IMR-90 (cell line): ENCODE measurements around the gene NTN4. TPM values are rescaled to one million over a fixed set of nuclear protein-coding genes. Genes with fewer than 3 reads are reported as not detected.

ENCODE experiments used
- ATAC-seq: fragments of 200-7000 bp; cut with Tn5 transposase; 2 replicates; pipeline ENCODE4 v1.9.1; 2020; ENCODE audit warnings: low read depth, mild to moderate bottlenecking, moderate library complexity
- BruUV-seq: library from RNA; stranded (reverse); fragments of 400-500 nt; replicated peaks from 2 replicates; lab custom pipeline; 2021; lab: Mats Ljungman, UMichigan
- CTCF ChIA-PET: fragments of 300-600 bp; formaldehyde crosslinking; extraction: SDS; loops from one replicate; lab custom pipeline; 2021; ENCODE audit warnings: antibody characterized with exemption; lab: Yijun Ruan, JAX
- POLR2A ChIA-PET: fragments of 300-600 bp; sonication (Branson Sonifier 250); formaldehyde crosslinking; loops from one replicate; lab custom pipeline; 2022; ENCODE audit warnings: antibody characterized with exemption; ENCODE audit not compliant: unreplicated experiment; lab: Charles Lee
- DNase-seq: peaks from one replicate; pipeline ENCODE4 v3.0.0; 2013
- H2AFZ ChIP-seq: replicated peaks from 2 replicates; pipeline ENCODE3; 2013; ENCODE audit warnings: low read length, mild to moderate bottlenecking; ENCODE audit not compliant: poor library complexity
- H2AK5ac ChIP-seq: 2 replicates; pipeline ENCODE4 v1.6.1; 2013; ENCODE audit warnings: low read depth, low read length, inconsistent platforms
- H2AK9ac ChIP-seq: replicated peaks from 2 replicates; pipeline ENCODE3; 2013; ENCODE audit warnings: mild to moderate bottlenecking, low read depth, low read length, moderate library complexity; ENCODE audit not compliant: poor library complexity
- H2BK120ac ChIP-seq: 2 replicates; pipeline ENCODE4 v1.6.1; 2013; ENCODE audit warnings: low read depth, low read length, inconsistent platforms
- H2BK15ac ChIP-seq: 3 replicates; pipeline ENCODE4 v1.6.1; 2013; ENCODE audit warnings: low read depth, low read length, inconsistent platforms
- H2BK20ac ChIP-seq: 2 replicates; pipeline ENCODE4 v1.6.1; 2013; ENCODE audit warnings: low read depth, mild to moderate bottlenecking, inconsistent platforms, low read length, moderate library complexity
- H2BK5ac ChIP-seq: 2 replicates; pipeline ENCODE4 v1.6.1; 2013; ENCODE audit warnings: mild to moderate bottlenecking, low read depth, low read length, inconsistent platforms; ENCODE audit not compliant: poor library complexity, severe bottlenecking
- H3K14ac ChIP-seq: replicated peaks from 2 replicates; pipeline ENCODE4 v1.6.1; 2013; ENCODE audit warnings: low read depth, low read length, inconsistent platforms
- H3K18ac ChIP-seq: 2 replicates; pipeline ENCODE4 v1.6.1; 2013; ENCODE audit warnings: low read depth, low read length, control low read depth
- H3K23ac ChIP-seq: 2 replicates; pipeline ENCODE4 v1.6.1; 2013; ENCODE audit warnings: low read depth, low read length, inconsistent platforms
- H3K27ac ChIP-seq: 2 replicates; pipeline ENCODE4 v1.5.1; 2013; ENCODE audit warnings: mild to moderate bottlenecking, control low read depth, low read length; ENCODE audit not compliant: insufficient read depth
- H3K27me3 ChIP-seq: 2 replicates; pipeline ENCODE4 v1.6.1; 2013; ENCODE audit warnings: low read length; ENCODE audit not compliant: control insufficient read depth, insufficient read depth
- H3K36me3 ChIP-seq: 2 replicates; pipeline ENCODE4 v1.6.1; 2013; ENCODE audit warnings: low read length, mixed read lengths; ENCODE audit not compliant: control insufficient read depth, insufficient read depth
- H3K4ac ChIP-seq: 2 replicates; pipeline ENCODE4 v1.6.1; 2013; ENCODE audit warnings: low read depth, low read length, inconsistent platforms
- H3K4me1 ChIP-seq: 2 replicates; pipeline ENCODE4 v1.6.1; 2013; ENCODE audit warnings: low read length, mixed read lengths; ENCODE audit not compliant: control insufficient read depth, insufficient read depth
- H3K4me2 ChIP-seq: 2 replicates; pipeline ENCODE4 v1.6.1; 2013; ENCODE audit warnings: low read depth, mild to moderate bottlenecking, control low read depth, low read length, moderate library complexity
- H3K4me3 ChIP-seq: 2 replicates; pipeline ENCODE4 v1.5.1; 2013; ENCODE audit warnings: low read depth, mild to moderate bottlenecking, control low read depth, low read length, moderate library complexity; ENCODE audit not compliant: insufficient read depth
- H3K56ac ChIP-seq: 2 replicates; pipeline ENCODE4 v1.6.1; 2013; ENCODE audit warnings: low read length, inconsistent platforms; ENCODE audit not compliant: insufficient read depth; ENCODE audit errors: extremely low read depth
- H3K79me1 ChIP-seq, 2 experiments: 2 replicates each; pipeline ENCODE4 v1.6.1; 2013; ENCODE audit warnings: low read length in 2 of 2, inconsistent platforms in 1 of 2, low read depth in 1 of 2
- H3K9ac ChIP-seq: 2 replicates; pipeline ENCODE4 v1.6.1; 2013; ENCODE audit warnings: low read depth, low read length, control low read depth
- H3K9me1 ChIP-seq: 2 replicates; pipeline ENCODE4 v1.6.1; 2013; ENCODE audit warnings: low read length, inconsistent platforms; ENCODE audit not compliant: insufficient read depth
- H3K9me3 ChIP-seq: 2 replicates; pipeline ENCODE4 v1.6.1; 2013; ENCODE audit warnings: low read length; ENCODE audit not compliant: control insufficient read depth, insufficient read depth
- H4K20me1 ChIP-seq: 2 replicates; pipeline ENCODE4 v1.6.1; 2013; ENCODE audit warnings: low read length, inconsistent platforms; ENCODE audit not compliant: insufficient read depth
- H4K5ac ChIP-seq: 2 replicates; pipeline ENCODE4 v1.6.1; 2013; ENCODE audit warnings: mild to moderate bottlenecking, low read depth, low read length, control low read depth
- H4K8ac ChIP-seq, 2 experiments: 2 replicates each; pipeline ENCODE4 v1.6.1; 2013; ENCODE audit warnings: low read depth in 2 of 2, low read length in 2 of 2, control low read depth in 1 of 2, inconsistent platforms in 1 of 2
- H4K91ac ChIP-seq: 2 replicates; pipeline ENCODE4 v1.6.1; 2013; ENCODE audit warnings: low read depth, low read length, inconsistent platforms; ENCODE audit not compliant: insufficient read depth
- BHLHE40 ChIP-seq: fragments of 150-350 bp; IDR thresholded peaks from 2 replicates; pipeline ENCODE4 v1.6.1; 2016; ENCODE audit warnings: mild to moderate bottlenecking, low read depth, low read length
- CEBPB ChIP-seq: IDR thresholded peaks from 2 replicates; pipeline ENCODE4 v1.6.1; 2012; ENCODE audit warnings: low read depth, low read length, improper control_type of control experiment
- CHD1 ChIP-seq: IDR thresholded peaks from 2 replicates; pipeline ENCODE4 v1.6.1; 2012; ENCODE audit warnings: low read depth, low read length, improper control_type of control experiment
- ELK1 ChIP-seq: fragments of 150-350 bp; IDR thresholded peaks from 2 replicates; pipeline ENCODE4 v1.6.1; 2016; ENCODE audit warnings: low read depth, mild to moderate bottlenecking, low read length, moderate library complexity, borderline replicate concordance
- MAFK ChIP-seq: IDR thresholded peaks from 2 replicates; pipeline ENCODE4 v1.6.1; 2012; ENCODE audit warnings: low read depth, low read length, improper control_type of control experiment
- MAZ ChIP-seq: IDR thresholded peaks from 2 replicates; pipeline ENCODE4 v1.6.1; 2012; ENCODE audit warnings: low read depth, mild to moderate bottlenecking, low read length, improper control_type of control experiment, moderate library complexity, borderline replicate concordance
- MXI1 ChIP-seq: IDR thresholded peaks from 2 replicates; pipeline ENCODE4 v1.6.1; 2012; ENCODE audit warnings: low read depth, mild to moderate bottlenecking, low read length, moderate library complexity, borderline replicate concordance
- NFE2L2 ChIP-seq: fragments of 150-350 bp; IDR thresholded peaks from 2 replicates; pipeline ENCODE4 v1.6.1; 2016; ENCODE audit warnings: low read depth, mild to moderate bottlenecking, low read length
- POLR2A ChIP-seq: IDR thresholded peaks from 2 replicates; pipeline ENCODE4 v1.6.1; 2012; ENCODE audit warnings: mild to moderate bottlenecking, low read depth, low read length
- RCOR1 ChIP-seq: IDR thresholded peaks from 2 replicates; pipeline ENCODE4 v1.6.1; 2012; ENCODE audit warnings: mild to moderate bottlenecking, low read length, improper control_type of control experiment; ENCODE audit not compliant: insufficient replicate concordance
- RFX5 ChIP-seq: IDR thresholded peaks from 2 replicates; pipeline ENCODE4 v1.8.0; 2012; ENCODE audit warnings: low read depth, mild to moderate bottlenecking, low read length, moderate library complexity
- SMC3 ChIP-seq: fragments of 150-350 bp; IDR thresholded peaks from 2 replicates; pipeline ENCODE4 v1.6.1; 2016; ENCODE audit warnings: low read depth, mild to moderate bottlenecking, antibody characterized with exemption, low read length, moderate library complexity
- USF2 ChIP-seq: fragments of 150-350 bp; IDR thresholded peaks from 2 replicates; pipeline ENCODE4 v1.6.1; 2017; ENCODE audit warnings: mild to moderate bottlenecking, antibody characterized with exemption, low read length, low read depth
- WGBS, 2 experiments: methylation state at CpG; one replicate each; pipeline versions ENCODE4 v1.1.5 to v1.1.7; 2013; ENCODE audit warnings: missing lambda C conversion rate in 2 of 2; ENCODE audit not compliant: insufficient read length in 1 of 2; ENCODE audit errors: extremely low coverage in 2 of 2; 5-methylcytosine and 5-hydroxymethylcytosine counted together
- dilution Hi-C: fragments of 300-500 bp; cut with HindIII; formaldehyde crosslinking; loops from one replicate; pipeline ENCODE4 v1.14.3; 2018; ENCODE audit warnings: low sequenced_read_pairs; ENCODE audit not compliant: unreplicated experiment
- in situ Hi-C: fragments of 300-500 bp; cut with MboI; formaldehyde crosslinking; loops from 3 replicates; pipeline ENCODE4 v1.14.3; 2019; ENCODE audit warnings: low sequenced_read_pairs, inconsistent platforms, mixed read lengths
- intact Hi-C: fragments of 100-400 bp; cut with micrococcal nuclease; formaldehyde crosslinking; loops from 2 replicates; pipeline ENCODE4 v1.10.0; 2022
- polyA plus RNA-seq, 3 experiments: library from polyadenylated mRNA; depleted of rRNA; stranded (reverse); fragments of >200 nt; gene quantifications; 2 replicates each; pipeline ENCODE4 v1.2.3, GENCODE V29; 2012; ENCODE audit warnings: low replicate concordance in 1 of 3
- total RNA-seq: library from RNA; depleted of rRNA; stranded (reverse); fragments of >200 nt; gene quantifications from 2 replicates; pipeline ENCODE4 v1.2.3, GENCODE V29; 2012
- TF ChIP-seq, protein P1 (sequence below): conservative IDR thresholded peaks from 2 replicates; pipeline ENCODE4 v1.5.1; 2012; ENCODE audit warnings: mild to moderate bottlenecking, low read depth, low read length, improper control_type of control experiment

Gene NTN4
- total and polyA plus RNA-seq, 2 of the 4 experiments (the other 2 are of a cell fraction): 54.6 to 56.6 TPM

GRCh38 chr12:95731519-95731958, 59.0 kb downstream of the NTN4 start:
- in situ Hi-C loops: no loop called here
- no peak overlapping the region for H4K91ac ChIP-seq
- TF ChIP-seq NFE2L2 (no peak), CHD1 (no peak), CEBPB (no peak), MXI1 (no peak), MAFK (no peak), RCOR1 (no peak), BHLHE40 (no peak), SMC3 (no peak), RFX5 (no peak), ELK1 (no peak), MAZ (no peak), USF2 (no peak), POLR2A (no peak)
- TF ChIP-seq, protein P1, sequence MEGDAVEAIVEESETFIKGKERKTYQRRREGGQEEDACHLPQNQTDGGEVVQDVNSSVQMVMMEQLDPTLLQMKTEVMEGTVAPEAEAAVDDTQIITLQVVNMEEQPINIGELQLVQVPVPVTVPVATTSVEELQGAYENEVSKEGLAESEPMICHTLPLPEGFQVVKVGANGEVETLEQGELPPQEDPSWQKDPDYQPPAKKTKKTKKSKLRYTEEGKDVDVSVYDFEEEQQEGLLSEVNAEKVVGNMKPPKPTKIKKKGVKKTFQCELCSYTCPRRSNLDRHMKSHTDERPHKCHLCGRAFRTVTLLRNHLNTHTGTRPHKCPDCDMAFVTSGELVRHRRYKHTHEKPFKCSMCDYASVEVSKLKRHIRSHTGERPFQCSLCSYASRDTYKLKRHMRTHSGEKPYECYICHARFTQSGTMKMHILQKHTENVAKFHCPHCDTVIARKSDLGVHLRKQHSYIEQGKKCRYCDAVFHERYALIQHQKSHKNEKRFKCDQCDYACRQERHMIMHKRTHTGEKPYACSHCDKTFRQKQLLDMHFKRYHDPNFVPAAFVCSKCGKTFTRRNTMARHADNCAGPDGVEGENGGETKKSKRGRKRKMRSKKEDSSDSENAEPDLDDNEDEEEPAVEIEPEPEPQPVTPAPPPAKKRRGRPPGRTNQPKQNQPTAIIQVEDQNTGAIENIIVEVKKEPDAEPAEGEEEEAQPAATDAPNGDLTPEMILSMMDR: no peak
- H3K9me1 ChIP-seq: no peaks in the 10 kb centered on the region
- H3K27ac ChIP-seq: no peak overlapping the region
- H2BK5ac ChIP-seq: no peak overlapping the region
- no peak for ATAC-seq
- peaks cover 11% of the 10 kb centered on the region; the same call in 1 of the 2 replicates for H3K36me3 ChIP-seq
- no CpG with 5 or more reads among the region's 7 CpGs for WGBS, 2 experiments
- peak overlapping the region; percentile 39; the same call in 1 of the 2 replicates for H2BK20ac ChIP-seq
- H3K4me2 ChIP-seq: no peak overlapping the region
- ChIA-PET POLR2A (no interaction called here), CTCF (interaction anchor here (0.7 kb wide), 1 partner anchor 553 kb away, joined by 3 read pairs; no protein-coding TSS in a partner anchor)
- intact Hi-C loops: loop anchor here (5.0 to 10.0 kb wide), 2 partner anchors 109 to 147 kb away; no protein-coding TSS in a partner anchor
- DNase-seq: no peak
- no peak overlapping the region for H2AFZ ChIP-seq
- no peak overlapping the region for H3K56ac ChIP-seq
- peak overlapping the region; percentile 49; the same call in 1 of the 3 replicates for H2BK15ac ChIP-seq
- H3K14ac ChIP-seq: no peak overlapping the region
- no peak overlapping the region for H3K23ac ChIP-seq
- H4K8ac ChIP-seq: 0 out of 4 replicates have a peak overlapping the region, but pooled peaks have one; percentile 3 to 50
- no TSS peak for BruUV-seq
- peak overlapping the region; percentile 69 for H3K4ac ChIP-seq
- H2AK5ac ChIP-seq: peak overlapping the region; percentile 4; the same call in 1 of the 2 replicates
- peaks cover 9% of the 10 kb centered on the region; the same call in 1 of the 2 replicates for H3K4me1 ChIP-seq
- no peak overlapping the region for H3K4me3 ChIP-seq
- no peak overlapping the region for H3K9ac ChIP-seq
- no peak overlapping the region for H2AK9ac ChIP-seq
- H3K9me3 ChIP-seq: no peaks in the 10 kb centered on the region
- no peaks in the 10 kb centered on the region for H3K27me3 ChIP-seq
- peaks cover 0 to 14% of the 10 kb centered on the region in 2 experiments; a peak in 3 of 4 replicates for H3K79me1 ChIP-seq
- H3K18ac ChIP-seq: peak overlapping the region; percentile 3; the same call in 1 of the 2 replicates
- H4K20me1 ChIP-seq: peaks cover 3% of the 10 kb centered on the region; the same call in 1 of the 2 replicates
- dilution Hi-C loops: no loop called here
- H4K5ac ChIP-seq: no peak overlapping the region
- H2BK120ac ChIP-seq: no peak overlapping the region
